K562 (cell line): ENCODE data around the gene MECP2. TPM values are rescaled to one million over a fixed set of nuclear protein-coding genes. Genes with fewer than 3 reads are reported as not detected.

ENCODE experiments used
- ATAC-seq: fragments of 200-7000 bp; cut with Tn5 transposase; 3 replicates; pipeline ENCODE4 v1.9.1; 2020; ENCODE audit warnings: moderate library complexity
- BruUV-seq: library from RNA; stranded (reverse); fragments of 400-500 nt; replicated peaks from 2 replicates; lab custom pipeline; 2021; lab: Mats Ljungman, UMichigan
- CTCF ChIA-PET: fragments of 300-600 bp; formaldehyde crosslinking; extraction: SDS; loops from one replicate; lab custom pipeline; 2021; ENCODE audit warnings: low intra/inter-chr PET ratio; lab: Yijun Ruan, JAX
- POLR2A ChIA-PET: fragments of 300-600, 350-650 bp; sonication (Branson Sonifier 250); formaldehyde crosslinking; extraction: SDS; loops from one replicate; lab custom pipeline; 2021; ENCODE audit warnings: antibody characterized with exemption, inconsistent platforms; lab: Yijun Ruan, JAX
- DNase-seq, 4 experiments: peaks; one replicate each; pipeline versions ENCODE4 v3.0.0 to v3.0.0-alpha.2; 2011 to 2018; ENCODE audit warnings: low spot score in 3 of 4, mixed read lengths in 3 of 4; ENCODE audit errors: extremely low read depth in 1 of 4
- FAIRE-seq: peaks from 2 replicates; lab custom pipeline; 2011; peaks lifted over from hg19 to GRCh38; lab: Jason Lieb, UNC
- H2AFZ ChIP-seq: 2 replicates; pipeline ENCODE4 v1.6.0; 2011; ENCODE audit warnings: low read depth, low read length, control low read depth, inconsistent platforms
- H3K27ac ChIP-seq: fragments of 200-600 bp; 3 replicates; pipeline ENCODE4 v1.8.0; 2011; ENCODE audit warnings: low read depth, mild to moderate bottlenecking, control low read depth, inconsistent platforms, low read length, moderate library complexity, mixed read lengths; ENCODE audit errors: extremely low read depth
- H3K27me3 ChIP-seq, 2 experiments: fragments of 300-600 bp in 1 of 2; 2 replicates in 1 of 2; 3 replicates in 1 of 2; pipeline versions ENCODE4 v1.6.0 to v1.8.0; 2011; ENCODE audit warnings: inconsistent platforms in 2 of 2, low read length in 2 of 2, mild to moderate bottlenecking in 1 of 2, mixed read lengths in 1 of 2, moderate library complexity in 1 of 2; ENCODE audit not compliant: control insufficient read depth in 2 of 2, insufficient read depth in 2 of 2
- H3K36me3 ChIP-seq: fragments of 300-600 bp; 3 replicates; pipeline ENCODE4 v1.8.0; 2011; ENCODE audit warnings: mild to moderate bottlenecking, low read length, inconsistent platforms; ENCODE audit not compliant: control insufficient read depth, insufficient read depth
- H3K4me1 ChIP-seq, 2 experiments: fragments of 200-600 bp in 1 of 2; replicated peaks in 1 of 2; 2 replicates in 1 of 2; 3 replicates in 1 of 2; pipeline versions ENCODE4 v1.5.1 to v1.8.0; 2011; ENCODE audit warnings: inconsistent platforms in 2 of 2, low read length in 2 of 2, mild to moderate bottlenecking in 1 of 2, mixed read lengths in 1 of 2, moderate library complexity in 1 of 2; ENCODE audit not compliant: control insufficient read depth in 2 of 2, insufficient read depth in 2 of 2
- H3K4me2 ChIP-seq: 2 replicates; pipeline ENCODE4 v1.6.1; 2011; ENCODE audit warnings: low read length, control low read depth, inconsistent platforms, mixed read lengths; ENCODE audit not compliant: insufficient read depth
- H3K4me3 ChIP-seq: fragments of 200-600 bp; sonication (generic), shearing (Covaris generic); 2 replicates; pipeline ENCODE4 v1.5.1; 2016; ENCODE audit warnings: control low read depth, inconsistent platforms
- H3K79me2 ChIP-seq: fragments of 200-600 bp; 3 replicates; pipeline ENCODE4 v1.8.0; 2011; ENCODE audit warnings: low read length, inconsistent platforms; ENCODE audit not compliant: control insufficient read depth, insufficient read depth
- H3K9ac ChIP-seq, 2 experiments: 2 replicates each; pipeline versions ENCODE4 v1.6.0 to v1.6.1; 2011; ENCODE audit warnings: low read depth in 2 of 2, low read length in 2 of 2, control low read depth in 1 of 2, inconsistent platforms in 1 of 2, mild to moderate bottlenecking in 1 of 2, mixed read lengths in 1 of 2; ENCODE audit not compliant: insufficient read depth in 1 of 2
- H3K9me1 ChIP-seq: one replicate; pipeline ENCODE4 v1.6.0; 2011; ENCODE audit warnings: inconsistent platforms, mild to moderate bottlenecking, low read length, moderate library complexity; ENCODE audit not compliant: control insufficient read depth, insufficient read depth
- H3K9me3 ChIP-seq: replicated peaks from 2 replicates; pipeline ENCODE4 v1.5.1; 2011; ENCODE audit warnings: low read depth, low read length, inconsistent platforms; ENCODE audit not compliant: control insufficient read depth, insufficient read depth
- H4K20me1 ChIP-seq: replicated peaks from 2 replicates; pipeline ENCODE4 v1.6.1; 2011; ENCODE audit warnings: low read length, inconsistent platforms, mixed read lengths; ENCODE audit not compliant: control insufficient read depth, insufficient read depth
- CHCHD3 ChIP-seq: fragments of 250-450 bp; sonication (Bioruptor Pico); IDR thresholded peaks from 2 replicates; pipeline ENCODE4 v2.1.2; 2022; ENCODE audit warnings: mild to moderate bottlenecking
- CSDE1 ChIP-seq, 2 experiments: fragments of 450-650 bp; IDR thresholded peaks; 2 replicates each; pipeline ENCODE4 v1.6.1; 2016; ENCODE audit warnings: mild to moderate bottlenecking in 1 of 2
- EGR1 ChIP-seq: fragments of 450-650 bp; conservative IDR thresholded peaks from 2 replicates; pipeline ENCODE4 v1.6.1; 2017; ENCODE audit warnings: mild to moderate bottlenecking
- EWSR1 ChIP-seq: fragments of 450-650 bp; IDR thresholded peaks from 2 replicates; pipeline ENCODE4 v1.6.1; 2018; ENCODE audit warnings: borderline replicate concordance, mild to moderate bottlenecking, low read depth, moderate library complexity; ENCODE audit not compliant: partially characterized antibody
- HDGF ChIP-seq: fragments of 450-650 bp; IDR thresholded peaks from 2 replicates; pipeline ENCODE4 v1.6.1; 2016
- HNRNPL ChIP-seq: fragments of 200-400 bp; formaldehyde crosslinking; IDR thresholded peaks from 2 replicates; pipeline ENCODE4 v1.6.1; 2017; ENCODE audit warnings: low read depth, mild to moderate bottlenecking, low read length
- PHF21A ChIP-seq: fragments of 450-650 bp; IDR thresholded peaks from 2 replicates; pipeline ENCODE4 v1.6.1; 2017; ENCODE audit warnings: low read depth, borderline replicate concordance
- PHF8 ChIP-seq: fragments of 200-600 bp; sonication (generic); IDR thresholded peaks from 2 replicates; pipeline ENCODE4 v1.6.1; 2012; ENCODE audit warnings: mixed run types, mild to moderate bottlenecking, inconsistent platforms, low read length, moderate library complexity, borderline replicate concordance
- RFX5 ChIP-seq: IDR thresholded peaks from 2 replicates; pipeline ENCODE4 v1.6.1; 2011; ENCODE audit warnings: low read depth, mild to moderate bottlenecking, improper control_type of control experiment, low read length
- WHSC1 ChIP-seq: IDR thresholded peaks from one replicate; pipeline ENCODE4 v1.6.1; 2012; ENCODE audit warnings: low read length, control low read depth, inconsistent platforms
- ZNF316 ChIP-seq: fragments of 450-650 bp; IDR thresholded peaks from 2 replicates; pipeline ENCODE4 v1.6.1; 2016
- ZNF354B ChIP-seq: fragments of 250-450 bp; sonication (Bioruptor Pico); IDR thresholded peaks from 2 replicates; pipeline ENCODE4 v1.4.0; 2020
- WGBS: fragments of 100-300 bp; shearing (Covaris generic); methylation state at CpG from one replicate; pipeline ENCODE4 v1.1.6; 2016; ENCODE audit warnings: low coverage, mixed read lengths; ENCODE audit not compliant: insufficient coverage; ENCODE audit errors: missing lambda C conversion rate; 5-methylcytosine and 5-hydroxymethylcytosine counted together
- in situ Hi-C: fragments of 300-500 bp; cut with MboI; formaldehyde crosslinking; loops from 4 replicates; pipeline ENCODE4 v1.15.0; 2018; ENCODE audit warnings: inconsistent platforms, mixed read lengths
- intact Hi-C: fragments of 100-400 bp; cut with micrococcal nuclease; formaldehyde crosslinking; loops from 2 replicates; pipeline ENCODE4 v1.14.2; 2022
- polyA plus RNA-seq, 8 experiments: library from polyadenylated mRNA; depleted of rRNA in 4 of 8; stranded (reverse) in 5 of 8; unstranded in 3 of 8; fragments of >200 nt; fragmentation: Nextera tagmentation in 2 of 8; fragmentation: Illumina TruSeq in 1 of 8; extraction: Ambion mirVana in 2 of 8; extraction: Trizol in 1 of 8; gene quantifications; 2 replicates each; pipeline versions ENCODE4 v1.2.1 to v1.2.3, GENCODE V29; 2011 to 2014; ENCODE audit warnings: inconsistent platforms in 1 of 8, missing spikeins in 1 of 8
- total RNA-seq, 7 experiments: library from RNA; depleted of rRNA in 6 of 7; stranded (reverse); fragments of >200 nt in 6 of 7; fragmentation: Illumina TruSeq in 2 of 7; extraction: Trizol in 2 of 7; gene quantifications; 2 replicates each; pipeline versions ENCODE4 v1.2.1 to v1.2.3, GENCODE V29; 2011 to 2021; ENCODE audit warnings: low replicate concordance in 1 of 7
- TF ChIP-seq, protein P1 (sequence below): fragments of 250-450 bp; sonication (Bioruptor Pico); IDR thresholded peaks from 2 replicates; pipeline ENCODE4 v1.5.0; 2021; ENCODE audit warnings: mild to moderate bottlenecking, borderline replicate concordance
- TF ChIP-seq, protein P2 (sequence below): sonication (generic); formaldehyde crosslinking; IDR thresholded peaks from 2 replicates; pipeline ENCODE4 v1.8.1; 2023; ENCODE audit warnings: missing genetic modification reagents, mild to moderate bottlenecking, borderline replicate concordance
- TF ChIP-seq, protein P3 (sequence below), 2 experiments: fragments of 200-800 bp in 1 of 2; sonication (Bioruptor generic) in 1 of 2; sonication (generic) in 1 of 2; formaldehyde crosslinking in 1 of 2; IDR thresholded peaks in 1 of 2; conservative IDR thresholded peaks in 1 of 2; 2 replicates each; pipeline versions ENCODE4 v1.5.0 to v1.6.1; 2016 to 2020; ENCODE audit warnings: missing compliant biosample characterization in 1 of 2, missing genetic modification characterization in 1 of 2, missing genetic modification reagents in 1 of 2

The MECP2 gene
- total and polyA plus RNA-seq, 9 of the 15 experiments (the other 6 are each of a cell fraction or from before 2014, with no cell fraction given), result 2.1 to 50.9 (median 30.5) TPM

DNA sequence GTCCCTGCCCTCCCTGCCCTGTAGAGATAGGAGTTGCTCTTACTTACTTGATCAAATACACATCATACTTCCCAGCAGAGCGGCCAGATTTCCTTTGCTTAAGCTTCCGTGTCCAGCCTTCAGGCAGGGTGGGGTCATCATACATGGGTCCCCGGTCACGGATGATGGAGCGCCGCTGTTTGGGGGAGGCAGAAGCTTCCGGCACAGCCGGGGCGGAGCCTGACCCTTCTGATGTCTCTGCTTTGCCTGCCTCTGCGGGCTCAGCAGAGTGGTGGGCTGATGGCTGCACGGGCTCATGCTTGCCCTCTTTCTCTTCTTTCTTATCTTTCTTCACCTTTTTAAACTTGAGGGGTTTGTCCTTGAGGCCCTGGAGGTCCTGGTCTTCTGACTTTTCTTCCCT, 65.4 kb downstream of the MECP2 start:
- Histone ChIP-seq H3K9me1 (no peaks in the 10 kb centered on the region), H3K9me3 (no peaks in the 10 kb centered on the region), H3K4me3 (no peak overlapping the region), H3K9ac (no peak overlapping the region), H3K27ac (no peak overlapping the region), H3K79me2 (peaks cover 26% of the 10 kb centered on the region; the same call in 2 of the 3 replicates), H3K27me3 (no peaks in the 10 kb centered on the region), H3K4me2 (no peak overlapping the region), H2AFZ (no peak overlapping the region), H3K4me1 (no peaks in the 10 kb centered on the region; a peak in 1 of 5 replicates), H4K20me1 (no peaks in the 10 kb centered on the region), H3K36me3 (peaks cover 86% of the 10 kb centered on the region; the same call in 2 of the 3 replicates)
- 99% methylated on average over 8 of the region's 11 CpGs for WGBS
- no TSS peak for BruUV-seq
- ChIA-PET POLR2A (no interaction called here), CTCF (no interaction called here)
- no peak for DNase-seq
- TF ChIP-seq PHF21A, result no peak
- TF ChIP-seq, protein P1, sequence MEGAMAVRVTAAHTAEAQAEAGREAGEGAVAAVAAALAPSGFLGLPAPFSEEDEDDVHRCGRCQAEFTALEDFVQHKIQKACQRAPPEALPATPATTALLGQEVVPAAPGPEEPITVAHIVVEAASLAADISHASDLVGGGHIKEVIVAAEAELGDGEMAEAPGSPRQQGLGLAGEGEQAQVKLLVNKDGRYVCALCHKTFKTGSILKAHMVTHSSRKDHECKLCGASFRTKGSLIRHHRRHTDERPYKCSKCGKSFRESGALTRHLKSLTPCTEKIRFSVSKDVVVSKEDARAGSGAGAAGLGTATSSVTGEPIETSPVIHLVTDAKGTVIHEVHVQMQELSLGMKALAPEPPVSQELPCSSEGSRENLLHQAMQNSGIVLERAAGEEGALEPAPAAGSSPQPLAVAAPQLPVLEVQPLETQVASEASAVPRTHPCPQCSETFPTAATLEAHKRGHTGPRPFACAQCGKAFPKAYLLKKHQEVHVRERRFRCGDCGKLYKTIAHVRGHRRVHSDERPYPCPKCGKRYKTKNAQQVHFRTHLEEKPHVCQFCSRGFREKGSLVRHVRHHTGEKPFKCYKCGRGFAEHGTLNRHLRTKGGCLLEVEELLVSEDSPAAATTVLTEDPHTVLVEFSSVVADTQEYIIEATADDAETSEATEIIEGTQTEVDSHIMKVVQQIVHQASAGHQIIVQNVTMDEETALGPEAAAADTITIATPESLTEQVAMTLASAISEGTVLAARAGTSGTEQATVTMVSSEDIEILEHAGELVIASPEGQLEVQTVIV (CRISPR knock-in tag), result no peak
- no peak for TF ChIP-seq EGR1
- TF ChIP-seq HNRNPL, result no peak
- no peak for TF ChIP-seq CSDE1 (IDR thresholded peaks at IDR 0.05)
- TF ChIP-seq EWSR1, result no peak
- TF ChIP-seq, protein P2, sequence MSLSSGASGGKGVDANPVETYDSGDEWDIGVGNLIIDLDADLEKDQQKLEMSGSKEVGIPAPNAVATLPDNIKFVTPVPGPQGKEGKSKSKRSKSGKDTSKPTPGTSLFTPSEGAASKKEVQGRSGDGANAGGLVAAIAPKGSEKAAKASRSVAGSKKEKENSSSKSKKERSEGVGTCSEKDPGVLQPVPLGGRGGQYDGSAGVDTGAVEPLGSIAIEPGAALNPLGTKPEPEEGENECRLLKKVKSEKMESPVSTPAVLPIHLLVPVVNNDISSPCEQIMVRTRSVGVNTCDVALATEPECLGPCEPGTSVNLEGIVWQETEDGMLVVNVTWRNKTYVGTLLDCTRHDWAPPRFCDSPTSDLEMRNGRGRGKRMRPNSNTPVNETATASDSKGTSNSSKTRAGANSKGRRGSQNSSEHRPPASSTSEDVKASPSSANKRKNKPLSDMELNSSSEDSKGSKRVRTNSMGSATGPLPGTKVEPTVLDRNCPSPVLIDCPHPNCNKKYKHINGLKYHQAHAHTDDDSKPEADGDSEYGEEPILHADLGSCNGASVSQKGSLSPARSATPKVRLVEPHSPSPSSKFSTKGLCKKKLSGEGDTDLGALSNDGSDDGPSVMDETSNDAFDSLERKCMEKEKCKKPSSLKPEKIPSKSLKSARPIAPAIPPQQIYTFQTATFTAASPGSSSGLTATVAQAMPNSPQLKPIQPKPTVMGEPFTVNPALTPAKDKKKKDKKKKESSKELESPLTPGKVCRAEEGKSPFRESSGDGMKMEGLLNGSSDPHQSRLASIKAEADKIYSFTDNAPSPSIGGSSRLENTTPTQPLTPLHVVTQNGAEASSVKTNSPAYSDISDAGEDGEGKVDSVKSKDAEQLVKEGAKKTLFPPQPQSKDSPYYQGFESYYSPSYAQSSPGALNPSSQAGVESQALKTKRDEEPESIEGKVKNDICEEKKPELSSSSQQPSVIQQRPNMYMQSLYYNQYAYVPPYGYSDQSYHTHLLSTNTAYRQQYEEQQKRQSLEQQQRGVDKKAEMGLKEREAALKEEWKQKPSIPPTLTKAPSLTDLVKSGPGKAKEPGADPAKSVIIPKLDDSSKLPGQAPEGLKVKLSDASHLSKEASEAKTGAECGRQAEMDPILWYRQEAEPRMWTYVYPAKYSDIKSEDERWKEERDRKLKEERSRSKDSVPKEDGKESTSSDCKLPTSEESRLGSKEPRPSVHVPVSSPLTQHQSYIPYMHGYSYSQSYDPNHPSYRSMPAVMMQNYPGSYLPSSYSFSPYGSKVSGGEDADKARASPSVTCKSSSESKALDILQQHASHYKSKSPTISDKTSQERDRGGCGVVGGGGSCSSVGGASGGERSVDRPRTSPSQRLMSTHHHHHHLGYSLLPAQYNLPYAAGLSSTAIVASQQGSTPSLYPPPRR (CRISPR knock-in tag), result no peak
- TF ChIP-seq ZNF354B (CRISPR knock-in tag), result no peak
- TF ChIP-seq, protein P3, sequence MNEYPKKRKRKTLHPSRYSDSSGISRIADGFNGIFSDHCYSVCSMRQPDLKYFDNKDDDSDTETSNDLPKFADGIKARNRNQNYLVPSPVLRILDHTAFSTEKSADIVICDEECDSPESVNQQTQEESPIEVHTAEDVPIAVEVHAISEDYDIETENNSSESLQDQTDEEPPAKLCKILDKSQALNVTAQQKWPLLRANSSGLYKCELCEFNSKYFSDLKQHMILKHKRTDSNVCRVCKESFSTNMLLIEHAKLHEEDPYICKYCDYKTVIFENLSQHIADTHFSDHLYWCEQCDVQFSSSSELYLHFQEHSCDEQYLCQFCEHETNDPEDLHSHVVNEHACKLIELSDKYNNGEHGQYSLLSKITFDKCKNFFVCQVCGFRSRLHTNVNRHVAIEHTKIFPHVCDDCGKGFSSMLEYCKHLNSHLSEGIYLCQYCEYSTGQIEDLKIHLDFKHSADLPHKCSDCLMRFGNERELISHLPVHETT (CRISPR knock-in tag; conservative IDR thresholded peaks at IDR 0.05 in 1 of 2, IDR thresholded peaks at IDR 0.05 in 1 of 2), result no peak
- TF ChIP-seq ZNF316, result no peak
- TF ChIP-seq HDGF, result no peak
- TF ChIP-seq CHCHD3 (CRISPR knock-in tag), result no peak
- TF ChIP-seq RFX5, result no peak
- TF ChIP-seq PHF8, result no peak
- TF ChIP-seq WHSC1, result no peak
- no peak for ATAC-seq
- no peak for FAIRE-seq
- intact Hi-C loops, result no loop called here
- in situ Hi-C loops, result no loop called here
